Adrenal gland (tissue), 12 donors: ENCODE results near the gene TUBGCP6. TPM values are rescaled to one million over a fixed set of nuclear protein-coding genes. Genes with fewer than 3 reads are reported as not detected.

ENCODE experiments used
- DNase-seq, 7 donors: peaks; one replicate each; pipeline ENCODE4 v3.0.0-alpha.2; 2019 to 2020
- H3K27ac ChIP-seq, 5 donors: fragments of 200-600 bp; sonication (generic) in 4 of 5; 1 replicate in 3 of 5; 2 replicates in 2 of 5; pipeline versions ENCODE4 v1.5.1 to v1.8.0; 2016 to 2020; ENCODE audit warnings: mild to moderate bottlenecking in 1 of 5
- H3K27me3 ChIP-seq: fragments of 200-600 bp; 2 replicates; pipeline ENCODE4 v1.8.0; 2021
- H3K36me3 ChIP-seq, 2 donors: fragments of 200-600 bp; replicated peaks in 1 of 2; 1 replicate in 1 of 2; 2 replicates in 1 of 2; pipeline versions ENCODE4 v1.5.1 to v1.8.0; 2018 to 2022
- H3K4me1 ChIP-seq, 2 donors: fragments of 200-600 bp; replicated peaks in 1 of 2; 1 replicate in 1 of 2; 2 replicates in 1 of 2; pipeline versions ENCODE4 v1.5.1 to v1.8.0; 2018 to 2021
- H3K4me3 ChIP-seq, 4 donors: fragments of 200-600 bp; sonication (generic) in 3 of 4; one replicate each; pipeline ENCODE4 v1.5.1; 2016 to 2018
- H3K9me3 ChIP-seq, 3 donors: fragments of 200-600 bp; sonication (generic) in 1 of 3; replicated peaks in 1 of 3; 1 replicate in 2 of 3; 2 replicates in 1 of 3; pipeline versions ENCODE4 v1.5.1 to v1.8.0; 2016 to 2021
- POLR2A ChIP-seq, 2 donors: fragments of 450-650 bp; IDR thresholded peaks; one replicate each; pipeline ENCODE4 v1.6.1; 2017; ENCODE audit warnings: antibody characterized with exemption in 2 of 2, mild to moderate bottlenecking in 2 of 2, moderate library complexity in 1 of 2
- WGBS, 4 donors: extraction: QIAGEN DNeasy Blood & Tissue Kit in 2 of 4; methylation state at CpG; one replicate each; pipeline versions ENCODE4 v1.1.5 to v1.1.7; 2013 to 2017; 5-methylcytosine and 5-hydroxymethylcytosine counted together
- intact Hi-C, 2 donors: fragments of 100-400 bp; cut with DNase I; formaldehyde crosslinking; loops; one replicate each; pipeline versions ENCODE4 v1.14.1 to v1.15.0; 2022 to 2023
- polyA plus RNA-seq, 3 donors: library from polyadenylated mRNA; stranded (reverse); fragments of 200-250 nt in 2 of 3; fragments of 350-450 nt in 1 of 3; fragmentation: Illumina TruSeq in 1 of 3; extraction: RNeasy Lipid Tissue Mini Kit (QIAGEN cat#74804) in 1 of 3; gene quantifications; one replicate each; pipeline ENCODE4 v1.2.3, GENCODE V29; 2013 to 2014
- total RNA-seq, 9 donors: library from RNA; depleted of rRNA in 4 of 9; stranded (reverse); fragments of >200 nt in 4 of 9; fragments of 120-200 nt in 1 of 9; fragmentation: NEBNext Ultra II Directional in 1 of 9; extraction: Animal tissue kit (Norgen Biotek cat#: 25700) in 1 of 9; gene quantifications; one replicate each; pipeline versions ENCODE4 v1.1.0 to v1.2.4, GENCODE V29; 2013 to 2023
- TF ChIP-seq, protein P1 (sequence below), 6 experiments: fragments of 450-650 bp in 4 of 6; fragments of 200-600 bp in 2 of 6; sonication (generic) in 1 of 6; IDR thresholded peaks; 1 replicate in 5 of 6; 2 replicates in 1 of 6; pipeline versions ENCODE4 v1.5.1 to v1.8.0; 2016 to 2021; ENCODE audit warnings: antibody characterized with exemption in 6 of 6, mild to moderate bottlenecking in 2 of 6, moderate library complexity in 1 of 6
- donor health status: healthy with polysubstance abuse.
- donor health status: Bipolar disorder and iron deficiency.
- donor health status: DM: yes; HTN: yes; CAD: no.
- donor health status: DM: no; HTN: no; CAD: no.
- donor health status: DM: no; HTN: no; CAD: no.
- donor health status: DM: yes; HTN: yes; CAD: no.

The TUBGCP6 gene
- total and polyA plus RNA-seq, 12 donors, result 8.3 to 171 (median 47.4) TPM

DNA sequence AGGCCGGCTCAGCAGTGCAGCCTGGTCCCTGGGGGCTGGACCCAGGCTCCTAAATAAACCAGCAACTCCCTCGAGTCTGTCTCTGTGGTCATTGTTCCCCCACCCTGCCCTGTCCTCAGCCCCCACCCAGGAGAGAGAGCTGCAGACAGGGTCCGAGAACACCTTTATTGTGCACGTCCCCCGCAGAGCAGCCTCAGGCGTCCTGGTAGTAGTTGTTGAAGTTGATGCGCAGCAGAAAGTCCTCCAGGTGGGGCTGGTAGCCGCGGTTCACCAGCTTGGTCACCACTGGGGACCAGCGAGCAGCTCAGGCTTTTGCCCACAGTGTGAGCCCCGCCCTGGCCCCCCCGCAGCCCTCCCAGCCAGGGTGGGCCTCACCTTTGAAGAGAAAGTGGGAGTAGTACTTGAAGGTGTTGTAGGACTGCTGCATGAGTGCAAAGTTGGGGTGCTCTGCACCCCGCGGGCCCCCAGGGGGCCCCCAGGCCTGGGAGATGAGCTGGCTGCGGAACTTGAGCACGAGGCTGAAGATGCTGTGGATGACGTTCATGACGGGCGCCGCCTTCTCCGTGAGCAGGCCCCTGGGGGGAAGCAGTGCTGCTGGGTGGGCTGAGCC lies 27.2 kb downstream of the TUBGCP6 start:
- DNase-seq, result no peak
- no peaks in the 10 kb centered on the region for H3K9me3 ChIP-seq
- TF ChIP-seq POLR2A (IDR thresholded peaks at IDR 0.05), result no peak
- TF ChIP-seq, protein P1, sequence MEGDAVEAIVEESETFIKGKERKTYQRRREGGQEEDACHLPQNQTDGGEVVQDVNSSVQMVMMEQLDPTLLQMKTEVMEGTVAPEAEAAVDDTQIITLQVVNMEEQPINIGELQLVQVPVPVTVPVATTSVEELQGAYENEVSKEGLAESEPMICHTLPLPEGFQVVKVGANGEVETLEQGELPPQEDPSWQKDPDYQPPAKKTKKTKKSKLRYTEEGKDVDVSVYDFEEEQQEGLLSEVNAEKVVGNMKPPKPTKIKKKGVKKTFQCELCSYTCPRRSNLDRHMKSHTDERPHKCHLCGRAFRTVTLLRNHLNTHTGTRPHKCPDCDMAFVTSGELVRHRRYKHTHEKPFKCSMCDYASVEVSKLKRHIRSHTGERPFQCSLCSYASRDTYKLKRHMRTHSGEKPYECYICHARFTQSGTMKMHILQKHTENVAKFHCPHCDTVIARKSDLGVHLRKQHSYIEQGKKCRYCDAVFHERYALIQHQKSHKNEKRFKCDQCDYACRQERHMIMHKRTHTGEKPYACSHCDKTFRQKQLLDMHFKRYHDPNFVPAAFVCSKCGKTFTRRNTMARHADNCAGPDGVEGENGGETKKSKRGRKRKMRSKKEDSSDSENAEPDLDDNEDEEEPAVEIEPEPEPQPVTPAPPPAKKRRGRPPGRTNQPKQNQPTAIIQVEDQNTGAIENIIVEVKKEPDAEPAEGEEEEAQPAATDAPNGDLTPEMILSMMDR (IDR thresholded peaks at IDR 0.05), result no peak
- no peak overlapping the region for H3K27ac ChIP-seq
- WGBS, 4 donors, result 85 to 92% (median 89%) methylated on average over 4 to 21 of the region's 21 CpGs
- H3K27me3 ChIP-seq, result no peaks in the 10 kb centered on the region
- H3K4me3 ChIP-seq, result no peak overlapping the region
- intact Hi-C loops, result no loop called here
- peaks cover 0 to 85% of the 10 kb centered on the region in 2 donors for H3K36me3 ChIP-seq
- no peaks in the 10 kb centered on the region for H3K4me1 ChIP-seq

DNA sequence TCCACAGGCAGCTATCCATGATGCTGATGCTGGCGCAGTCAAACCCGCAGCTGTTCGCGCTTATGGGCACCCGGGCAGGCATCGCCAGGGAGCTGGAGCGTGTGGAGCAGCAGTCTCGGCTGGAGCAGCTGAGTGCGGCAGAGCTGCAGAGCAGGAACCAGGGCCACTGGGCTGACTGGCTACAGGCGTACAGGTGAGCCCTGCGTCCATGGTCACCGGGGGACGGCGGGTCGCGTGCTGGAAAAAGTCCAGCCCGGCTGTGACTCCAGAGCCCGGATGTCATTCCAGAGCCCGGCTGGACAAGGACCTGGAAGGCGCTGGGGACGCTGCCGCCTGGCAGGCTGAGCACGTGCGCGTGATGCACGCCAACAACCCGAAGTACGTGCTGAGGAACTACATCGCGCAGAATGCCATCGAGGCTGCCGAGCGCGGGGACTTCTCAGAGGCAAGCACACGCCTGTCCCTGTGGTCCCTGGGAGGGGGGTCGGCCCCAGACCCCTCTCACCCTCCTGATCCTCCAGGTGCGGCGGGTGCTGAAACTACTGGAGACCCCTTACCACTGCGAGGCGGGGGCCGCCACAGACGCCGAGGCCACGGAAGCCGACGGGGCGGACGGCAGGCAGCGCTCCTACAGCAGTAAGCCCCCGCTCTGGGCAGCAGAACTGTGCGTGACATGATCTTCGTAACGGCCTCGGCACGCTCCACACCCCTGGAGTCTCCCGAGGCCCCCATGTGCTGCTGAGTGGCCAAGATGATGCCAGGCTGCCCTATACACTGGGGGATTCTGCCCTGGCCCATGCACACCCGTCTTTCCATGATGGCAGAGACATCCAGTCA lies 27.9 kb downstream of the TUBGCP6 start:
- intact Hi-C loops, result no loop called here

DNA sequence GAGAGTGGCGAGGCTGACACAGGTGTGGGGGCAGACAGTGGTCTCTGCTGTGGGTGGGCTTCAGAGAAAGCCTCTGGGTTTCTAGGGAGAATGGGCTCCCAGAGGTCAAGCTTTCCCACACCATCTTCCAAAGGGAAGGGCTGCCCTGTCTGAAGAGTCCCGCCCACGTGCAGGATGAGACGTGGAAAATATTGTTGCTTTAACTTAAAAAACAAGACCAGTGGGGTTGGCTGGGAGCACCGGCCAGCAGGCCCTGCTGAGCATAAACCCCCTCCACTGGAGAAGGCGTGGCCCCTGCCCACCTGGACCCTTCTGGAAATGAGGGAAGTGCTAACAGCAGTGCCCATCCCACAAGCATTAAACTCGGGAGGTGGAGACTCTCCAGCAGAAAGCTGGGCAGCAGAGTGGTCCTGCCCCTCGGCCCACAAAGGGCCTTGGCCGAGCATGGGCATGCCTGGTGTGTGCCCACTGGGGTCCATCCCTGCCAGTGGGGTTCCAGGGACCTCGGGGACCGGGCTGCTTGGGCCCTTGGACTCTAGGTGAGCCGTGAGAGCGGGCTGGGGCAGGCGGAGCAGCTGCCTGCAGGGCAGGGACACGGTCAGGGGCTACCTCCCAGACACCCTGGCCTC lies 28.7 kb downstream of the TUBGCP6 start:
- Histone ChIP-seq H3K9me3 (no peaks in the 10 kb centered on the region), H3K36me3 (peaks cover 0 to 79% of the 10 kb centered on the region in 2 donors), H3K27ac (no peak overlapping the region), H3K4me3 (no peak overlapping the region), H3K27me3 (no peaks in the 10 kb centered on the region), H3K4me1 (no peaks in the 10 kb centered on the region)
- no peak for DNase-seq
- TF ChIP-seq, protein P1 (IDR thresholded peaks at IDR 0.05), result no peak
- TF ChIP-seq POLR2A (IDR thresholded peaks at IDR 0.05), result no peak
- intact Hi-C loops, result no loop called here
- WGBS, 4 donors, result 80 to 84% (median 82%) methylated on average over 5 to 15 of the region's 15 CpGs

More for the DNA sequence above, 27.9 kb downstream of the TUBGCP6 start:
- no peak overlapping the region for H3K27ac ChIP-seq
- no peaks in the 10 kb centered on the region for H3K27me3 ChIP-seq
- DNase-seq, result peak in 1 of 7 donors; percentile 26
- TF ChIP-seq POLR2A (IDR thresholded peaks at IDR 0.05), result no peak
- TF ChIP-seq, protein P1 (IDR thresholded peaks at IDR 0.05), result no peak
- 92 to 96% (median 93%) methylated on average over 34 to 57 of the region's 57 CpGs for WGBS, 4 donors
- H3K4me3 ChIP-seq, result no peak overlapping the region
- H3K4me1 ChIP-seq, result no peaks in the 10 kb centered on the region
- H3K36me3 ChIP-seq, result peaks cover 0 to 82% of the 10 kb centered on the region in 2 donors
- H3K9me3 ChIP-seq, result no peaks in the 10 kb centered on the region
